ENCODE measurements around the gene AQP6. TPM values are rescaled to one million over a fixed set of nuclear protein-coding genes. Genes with fewer than 3 reads are reported as not detected.

The AQP6 gene
- total RNA-seq, 4 donors from 2014 or later, result not detected

GRCh38 chr12:49946497-49946896 is 26.2 kb upstream of the AQP6 start:
- Histone ChIP-seq H3K27ac (no peak overlapping the region), H3K27me3 (no peaks in the 10 kb centered on the region), H3K9me3 (no peaks in the 10 kb centered on the region), H3K4me3 (replicated peaks in 1 of 3) (no peak overlapping the region), H3K4me1 (peaks cover 8 to 25% of the 10 kb centered on the region in 2 donors), H3K36me3 (no peaks in the 10 kb centered on the region)
- intact Hi-C loops (cut with DNase I), result no loop called here
- no peak for TF ChIP-seq POLR2A (IDR thresholded peaks at IDR 0.05)
- TF ChIP-seq CTCF (IDR thresholded peaks at IDR 0.05), result no peak
- WGBS, 2 donors, result 67 to 71% methylated on average over 3 of the region's 3 CpGs
- no peak for DNase-seq

GRCh38 chr12:49947593-49948226 is 25.0 kb upstream of the AQP6 start:
- Histone ChIP-seq H3K9me3 (no peaks in the 10 kb centered on the region), H3K4me1 (peaks cover 8 to 20% of the 10 kb centered on the region in 2 donors), H3K27me3 (no peaks in the 10 kb centered on the region), H3K36me3 (no peaks in the 10 kb centered on the region), H3K4me3 (replicated peaks in 1 of 3) (no peak overlapping the region), H3K27ac (no peak overlapping the region)
- TF ChIP-seq POLR2A (IDR thresholded peaks at IDR 0.05), result no peak
- no peak for TF ChIP-seq CTCF (IDR thresholded peaks at IDR 0.05)
- no peak for DNase-seq
- intact Hi-C loops (cut with DNase I), result no loop called here
- 71 to 75% methylated on average over 7 of the region's 7 CpGs for WGBS, 2 donors

- H3K4me3 ChIP-seq (replicated peaks in 1 of 3), result no peak overlapping the region
- no peak for TF ChIP-seq CTCF (IDR thresholded peaks at IDR 0.05)
- TF ChIP-seq POLR2A (IDR thresholded peaks at IDR 0.05), result no peak
- 85 to 86% methylated on average over 13 of the region's 13 CpGs for WGBS, 2 donors
- intact Hi-C loops (cut with DNase I), result no loop called here
- no peaks in the 10 kb centered on the region for H3K9me3 ChIP-seq
- no peaks in the 10 kb centered on the region for H3K36me3 ChIP-seq
- DNase-seq, result no peak
- H3K4me1 ChIP-seq, result peaks cover 0 to 7% of the 10 kb centered on the region in 2 donors
- no peak overlapping the region for H3K27ac ChIP-seq
- H3K27me3 ChIP-seq, result no peaks in the 10 kb centered on the region
Measured at GRCh38 chr12:49948866-49949845, 23.6 kb upstream of the AQP6 start.

- H3K27ac ChIP-seq, result no peak overlapping the region
- WGBS, 2 donors, result 93 to 98% methylated on average over 3 of the region's 3 CpGs
- no peaks in the 10 kb centered on the region for H3K27me3 ChIP-seq
- H3K9me3 ChIP-seq, result no peaks in the 10 kb centered on the region
- no peak for DNase-seq
- TF ChIP-seq POLR2A (IDR thresholded peaks at IDR 0.05) (no peak), CTCF (IDR thresholded peaks at IDR 0.05) (no peak)
- no peaks in the 10 kb centered on the region for H3K36me3 ChIP-seq
- intact Hi-C loops (cut with DNase I), result no loop called here
- peaks cover 0 to 7% of the 10 kb centered on the region in 2 donors for H3K4me1 ChIP-seq
- H3K4me3 ChIP-seq (replicated peaks in 1 of 3), result no peak overlapping the region
Measured at GRCh38 chr12:49949866-49950265, 22.9 kb upstream of the AQP6 start.
